Measurements from ENCODE around the gene PALM. TPM values are rescaled to one million over a fixed set of nuclear protein-coding genes. Genes with fewer than 3 reads are reported as not detected.

The PALM gene
- total RNA-seq, 2 experiments from 2014 or later, result 1.2 TPM; not detected in 1

DNA sequence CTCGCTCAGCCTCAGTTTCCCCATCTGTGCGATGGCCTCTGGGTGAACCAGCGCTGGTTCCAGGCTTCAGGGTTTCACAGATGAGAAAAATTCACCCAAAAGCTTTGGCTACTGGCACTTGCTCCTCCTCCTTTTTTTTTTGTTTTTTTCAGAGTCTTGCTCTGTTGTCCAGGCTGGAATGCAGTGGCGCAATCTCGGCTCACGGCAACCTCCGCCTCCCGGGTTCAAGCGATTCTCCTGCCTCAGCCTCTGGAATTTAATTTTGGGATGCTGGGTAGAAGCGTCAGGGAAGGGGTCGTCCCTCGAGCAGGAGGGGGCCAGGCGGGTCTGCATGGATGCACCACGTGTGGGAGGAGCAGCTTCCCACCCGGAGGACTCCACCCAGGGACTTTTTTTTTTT, 20.5 kb upstream of the PALM start:
- H3K36me3 ChIP-seq (ENCODE audit: insufficient read depth, low read length), result no peaks in the 10 kb centered on the region
- no peak overlapping the region for H3K27ac ChIP-seq (ENCODE audit: low read depth, low read length, poor library complexity, severe bottlenecking)
- CTCF ChIA-PET (ENCODE audit: unreplicated experiment), result no interaction called here
- intact Hi-C loops (cut with micrococcal nuclease; ENCODE audit: unreplicated experiment), result no loop called here
- no peak overlapping the region for H3K4me2 ChIP-seq (ENCODE audit: low read length)
- H3K9me3 ChIP-seq (ENCODE audit: low read length), result no peaks in the 10 kb centered on the region
- POLR2A ChIA-PET, result no interaction called here
- no peaks in the 10 kb centered on the region for H3K79me2 ChIP-seq (ENCODE audit: insufficient read depth, low read depth, low read length)
- no peak for DNase-seq (ENCODE audit: low spot score)
- no peaks in the 10 kb centered on the region for H4K20me1 ChIP-seq (ENCODE audit: insufficient read depth, low read length)
- no peak overlapping the region for H3K4me3 ChIP-seq (ENCODE audit: low read depth, low read length, poor library complexity, severe bottlenecking)
- H2AFZ ChIP-seq (ENCODE audit: low read length), result no peak overlapping the region
- BruUV-seq (replicated peaks), result no TSS peak
- TF ChIP-seq, protein P1, sequence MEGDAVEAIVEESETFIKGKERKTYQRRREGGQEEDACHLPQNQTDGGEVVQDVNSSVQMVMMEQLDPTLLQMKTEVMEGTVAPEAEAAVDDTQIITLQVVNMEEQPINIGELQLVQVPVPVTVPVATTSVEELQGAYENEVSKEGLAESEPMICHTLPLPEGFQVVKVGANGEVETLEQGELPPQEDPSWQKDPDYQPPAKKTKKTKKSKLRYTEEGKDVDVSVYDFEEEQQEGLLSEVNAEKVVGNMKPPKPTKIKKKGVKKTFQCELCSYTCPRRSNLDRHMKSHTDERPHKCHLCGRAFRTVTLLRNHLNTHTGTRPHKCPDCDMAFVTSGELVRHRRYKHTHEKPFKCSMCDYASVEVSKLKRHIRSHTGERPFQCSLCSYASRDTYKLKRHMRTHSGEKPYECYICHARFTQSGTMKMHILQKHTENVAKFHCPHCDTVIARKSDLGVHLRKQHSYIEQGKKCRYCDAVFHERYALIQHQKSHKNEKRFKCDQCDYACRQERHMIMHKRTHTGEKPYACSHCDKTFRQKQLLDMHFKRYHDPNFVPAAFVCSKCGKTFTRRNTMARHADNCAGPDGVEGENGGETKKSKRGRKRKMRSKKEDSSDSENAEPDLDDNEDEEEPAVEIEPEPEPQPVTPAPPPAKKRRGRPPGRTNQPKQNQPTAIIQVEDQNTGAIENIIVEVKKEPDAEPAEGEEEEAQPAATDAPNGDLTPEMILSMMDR (conservative IDR thresholded peaks at IDR 0.05; ENCODE audit: low read length), result no peak
- TF ChIP-seq EZH2phosphoT487 (IDR thresholded peaks at IDR 0.05; ENCODE audit: borderline replicate concordance, low read depth, low read length), result no peak
- no peaks in the 10 kb centered on the region for H3K4me1 ChIP-seq (ENCODE audit: insufficient read depth, low read length, poor library complexity, severe bottlenecking)
- H3K9me2 ChIP-seq (ENCODE audit: insufficient read depth, low read length), result no peaks in the 10 kb centered on the region

DNA sequence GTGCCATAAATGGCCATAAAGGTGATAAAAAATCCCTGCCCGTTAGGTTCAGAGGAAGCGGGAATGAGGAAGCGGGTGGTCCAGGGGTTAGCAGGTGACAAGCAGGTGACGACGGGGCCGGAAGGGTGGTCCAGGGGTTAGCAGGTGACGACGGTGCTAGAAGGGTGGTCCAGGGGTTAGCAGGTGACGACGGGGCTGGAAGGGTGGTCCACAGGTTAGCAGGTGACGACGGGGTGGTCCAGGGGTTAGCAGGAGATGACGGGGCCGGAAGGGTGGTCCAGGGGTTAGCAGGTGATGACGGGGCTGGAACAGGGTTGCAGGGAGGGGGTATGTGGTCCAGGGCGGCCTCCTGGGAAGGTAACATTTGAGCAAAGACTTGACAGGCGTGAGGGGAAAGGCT, 19.7 kb upstream of the PALM start:
- Histone ChIP-seq H3K27ac (ENCODE audit: low read depth, low read length, poor library complexity, severe bottlenecking) (no peak overlapping the region), H3K4me3 (ENCODE audit: low read depth, low read length, poor library complexity, severe bottlenecking) (no peak overlapping the region), H3K79me2 (ENCODE audit: insufficient read depth, low read depth, low read length) (no peaks in the 10 kb centered on the region), H3K36me3 (ENCODE audit: insufficient read depth, low read length) (no peaks in the 10 kb centered on the region), H3K4me1 (ENCODE audit: insufficient read depth, low read length, poor library complexity, severe bottlenecking) (no peaks in the 10 kb centered on the region), H3K4me2 (ENCODE audit: low read length) (no peak overlapping the region), H3K9me3 (ENCODE audit: low read length) (no peaks in the 10 kb centered on the region), H4K20me1 (ENCODE audit: insufficient read depth, low read length) (no peaks in the 10 kb centered on the region), H3K9me2 (ENCODE audit: insufficient read depth, low read length) (no peaks in the 10 kb centered on the region), H2AFZ (ENCODE audit: low read length) (no peak overlapping the region)
- TF ChIP-seq, protein P1 (conservative IDR thresholded peaks at IDR 0.05; ENCODE audit: low read length), result no peak
- TF ChIP-seq EZH2phosphoT487 (IDR thresholded peaks at IDR 0.05; ENCODE audit: borderline replicate concordance, low read depth, low read length), result no peak
- no peak for DNase-seq (ENCODE audit: low spot score)
- BruUV-seq (replicated peaks), result no TSS peak
- POLR2A ChIA-PET, result no interaction called here
- CTCF ChIA-PET (ENCODE audit: unreplicated experiment), result no interaction called here
- intact Hi-C loops (cut with micrococcal nuclease; ENCODE audit: unreplicated experiment), result no loop called here

DNA sequence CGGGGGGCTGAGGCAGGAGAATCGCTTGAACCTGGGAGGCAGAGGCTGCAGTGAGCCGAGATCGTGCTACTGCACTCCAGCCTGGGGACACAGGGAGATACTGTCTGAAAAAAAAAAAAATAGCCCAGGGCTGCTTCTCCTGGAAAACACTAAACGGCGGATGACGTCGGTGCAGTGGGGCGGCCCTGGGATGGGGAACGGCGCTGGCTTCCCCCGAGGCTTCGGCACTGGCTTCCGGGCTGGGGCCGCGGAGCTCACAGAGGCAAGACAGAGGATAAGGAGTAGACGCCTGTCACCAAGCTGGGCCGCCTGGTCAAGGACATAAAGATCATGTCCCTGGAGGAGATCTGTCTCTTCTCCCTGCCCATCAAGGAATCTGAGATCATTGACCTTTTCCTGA, 18.5 kb upstream of the PALM start:
- ChIA-PET POLR2A (no interaction called here), CTCF (ENCODE audit: unreplicated experiment) (no interaction called here)
- no peak for TF ChIP-seq EZH2phosphoT487 (IDR thresholded peaks at IDR 0.05; ENCODE audit: borderline replicate concordance, low read depth, low read length)
- TF ChIP-seq, protein P1 (conservative IDR thresholded peaks at IDR 0.05; ENCODE audit: low read length), result no peak
- Histone ChIP-seq H3K79me2 (ENCODE audit: insufficient read depth, low read depth, low read length) (no peaks in the 10 kb centered on the region), H3K4me3 (ENCODE audit: low read depth, low read length, poor library complexity, severe bottlenecking) (no peak overlapping the region), H3K4me2 (ENCODE audit: low read length) (no peak overlapping the region), H4K20me1 (ENCODE audit: insufficient read depth, low read length) (no peaks in the 10 kb centered on the region), H3K36me3 (ENCODE audit: insufficient read depth, low read length) (no peaks in the 10 kb centered on the region), H3K9me2 (ENCODE audit: insufficient read depth, low read length) (no peaks in the 10 kb centered on the region), H3K9me3 (ENCODE audit: low read length) (no peaks in the 10 kb centered on the region), H3K27ac (ENCODE audit: low read depth, low read length, poor library complexity, severe bottlenecking) (no peak overlapping the region), H2AFZ (ENCODE audit: low read length) (no peak overlapping the region), H3K4me1 (ENCODE audit: insufficient read depth, low read length, poor library complexity, severe bottlenecking) (no peaks in the 10 kb centered on the region)
- no peak for DNase-seq (ENCODE audit: low spot score)
- no TSS peak for BruUV-seq (replicated peaks)
- intact Hi-C loops (cut with micrococcal nuclease; ENCODE audit: unreplicated experiment), result no loop called here
